Stimulated activated CD8-positive, alpha-beta memory T cell treated with anti-CD3 and anti-CD28 coated beads, Interleukin-12 subunit alpha, Interleukin-12 subunit beta, amount 100 ng/mL, for 1 hour (primary cell): Measurements from ENCODE around the gene MDM2.
"Not testable (repeated sequence)": the region's sequence is repeated elsewhere in the genome, so short reads cannot be mapped to it uniquely, and the experiment has no call there.

Experiments used
- DNase-seq: peaks from one replicate; pipeline ENCODE4 v3.0.0-alpha.2; 2020; ENCODE audit warnings: low read depth

Gene MDM2

GRCh38 chr12:68786929-68787328, 21.0 kb upstream of the MDM2 start:
- no peak for DNase-seq

- no peak for DNase-seq
These were observed 19.3 kb upstream of the MDM2 start for GRCh38 chr12:68788554-68789143.

GRCh38 chr12:68789144-68789878, 18.7 kb upstream of the MDM2 start:
- no peak for DNase-seq

- no peak for DNase-seq
These were observed 17.7 kb upstream of the MDM2 start for GRCh38 chr12:68790081-68790951.

GRCh38 chr12:68790952-68791234, 17.1 kb upstream of the MDM2 start:
- no peak for DNase-seq

DNA sequence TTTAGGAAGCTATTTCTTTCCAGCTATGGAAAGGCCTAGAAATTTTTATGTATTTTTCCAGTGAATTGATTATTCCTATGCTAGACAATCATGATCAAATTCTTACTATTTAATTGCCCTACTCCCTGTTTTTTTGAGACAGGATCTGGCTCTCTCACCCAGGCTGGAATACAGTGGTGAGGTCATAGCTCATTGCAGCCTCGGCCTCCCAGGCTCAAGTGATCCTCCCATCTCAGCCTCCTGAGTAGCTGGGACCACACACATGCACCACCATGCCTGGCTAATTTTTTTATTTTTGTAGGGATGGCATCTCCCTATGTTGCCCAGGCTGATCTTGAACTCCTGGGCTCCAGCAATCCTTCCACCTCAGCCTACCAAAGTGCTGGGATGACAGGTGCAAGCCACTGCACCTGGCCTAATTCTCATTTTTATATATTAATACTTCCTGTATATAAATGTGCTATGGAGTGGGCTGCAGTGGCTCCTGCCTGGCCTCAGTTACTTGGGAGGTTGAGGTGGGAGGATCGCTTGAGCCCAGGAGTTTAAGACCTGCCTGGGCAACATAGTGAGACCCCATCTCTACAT, 16.0 kb upstream of the MDM2 start:
- DNase-seq: no peak

DNA sequence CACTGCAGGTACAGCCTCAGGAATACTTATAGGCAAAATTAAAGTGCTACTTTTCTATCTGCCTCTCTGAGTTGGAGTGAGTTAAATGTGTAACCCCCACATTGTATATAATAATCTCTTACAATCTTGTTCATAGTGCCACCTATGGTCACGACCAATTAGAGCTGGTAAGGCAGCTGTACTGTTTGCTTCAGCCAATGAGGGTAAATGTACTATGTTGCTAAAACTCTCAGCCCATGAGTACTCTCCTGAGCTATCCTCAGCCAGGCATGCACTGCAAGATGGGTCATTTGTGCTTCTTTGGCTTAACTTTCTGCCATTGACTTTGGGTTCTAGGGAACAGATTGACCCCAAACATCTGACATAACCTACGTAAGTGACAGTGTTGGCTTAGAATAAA, 15.0 kb upstream of the MDM2 start:
- no peak for DNase-seq

- no peak for DNase-seq
These were observed 14.5 kb upstream of the MDM2 start for GRCh38 chr12:68793436-68793835.

DNA sequence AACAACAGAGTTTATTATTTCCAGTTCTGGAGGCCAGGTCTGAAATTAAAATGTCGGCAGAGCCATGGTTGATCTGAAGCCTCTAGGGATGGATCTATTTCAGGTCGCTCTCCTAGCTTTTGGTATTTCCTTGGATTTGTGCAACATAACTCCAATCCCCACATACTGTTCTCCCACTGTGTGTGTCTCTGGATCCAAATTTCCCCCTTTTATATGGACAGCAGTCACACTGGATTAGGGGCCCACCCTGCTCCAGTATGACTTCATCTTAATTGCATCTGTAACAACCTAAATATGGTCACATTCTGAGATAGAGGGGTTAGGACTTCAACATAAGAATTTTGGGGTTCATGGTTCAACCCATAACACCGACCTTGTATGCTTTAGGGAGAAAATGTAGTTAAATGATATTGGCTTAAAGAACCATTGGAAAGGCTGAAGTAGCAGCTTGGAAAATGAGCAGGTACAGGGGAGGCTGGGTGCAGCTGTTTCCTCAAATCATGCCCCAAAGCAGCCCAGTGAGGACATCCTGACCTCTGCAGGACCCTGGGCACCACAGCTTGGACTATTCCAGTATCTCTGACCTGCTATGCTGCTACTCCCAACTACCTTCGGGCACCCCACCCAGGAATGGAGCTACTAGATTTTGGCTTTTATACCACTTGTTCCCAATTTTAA, 13.9 kb upstream of the MDM2 start:
- DNase-seq: no peak

GRCh38 chr12:68794653-68795251, 13.2 kb upstream of the MDM2 start:
- DNase-seq: no peak

- DNase-seq: no peak
These were observed 11.6 kb upstream of the MDM2 start for GRCh38 chr12:68796399-68796798.

- DNase-seq: no peak
These were observed 9.1 kb upstream of the MDM2 start for GRCh38 chr12:68798882-68799234.

GRCh38 chr12:68800294-68800693, 7.7 kb upstream of the MDM2 start:
- no peak for DNase-seq

DNA sequence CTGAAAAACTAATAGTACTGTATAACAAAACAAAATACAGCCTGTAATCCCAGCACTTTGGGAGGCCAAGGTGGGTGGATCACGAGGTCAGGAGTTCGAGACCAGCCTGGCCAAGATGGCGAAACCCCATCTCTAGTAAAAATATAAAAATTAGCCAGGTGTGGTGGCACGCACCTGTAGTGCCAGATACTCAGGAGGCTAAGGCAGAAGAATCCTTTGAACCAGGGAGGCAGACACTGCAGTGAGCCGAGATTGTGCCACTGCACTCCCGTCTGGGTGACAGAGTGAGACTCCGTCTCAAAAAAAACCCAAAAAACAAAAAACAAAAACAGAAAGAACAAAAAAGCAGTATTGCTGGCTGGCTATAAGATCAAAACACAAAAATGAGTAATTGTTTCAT, 6.9 kb upstream of the MDM2 start:
- not testable (repeated sequence) for DNase-seq

GRCh38 chr12:68802372-68802745, 5.6 kb upstream of the MDM2 start:
- not testable (repeated sequence) for DNase-seq

- DNase-seq: not testable (repeated sequence)
These were observed 4.9 kb upstream of the MDM2 start for GRCh38 chr12:68802911-68803651.

DNA sequence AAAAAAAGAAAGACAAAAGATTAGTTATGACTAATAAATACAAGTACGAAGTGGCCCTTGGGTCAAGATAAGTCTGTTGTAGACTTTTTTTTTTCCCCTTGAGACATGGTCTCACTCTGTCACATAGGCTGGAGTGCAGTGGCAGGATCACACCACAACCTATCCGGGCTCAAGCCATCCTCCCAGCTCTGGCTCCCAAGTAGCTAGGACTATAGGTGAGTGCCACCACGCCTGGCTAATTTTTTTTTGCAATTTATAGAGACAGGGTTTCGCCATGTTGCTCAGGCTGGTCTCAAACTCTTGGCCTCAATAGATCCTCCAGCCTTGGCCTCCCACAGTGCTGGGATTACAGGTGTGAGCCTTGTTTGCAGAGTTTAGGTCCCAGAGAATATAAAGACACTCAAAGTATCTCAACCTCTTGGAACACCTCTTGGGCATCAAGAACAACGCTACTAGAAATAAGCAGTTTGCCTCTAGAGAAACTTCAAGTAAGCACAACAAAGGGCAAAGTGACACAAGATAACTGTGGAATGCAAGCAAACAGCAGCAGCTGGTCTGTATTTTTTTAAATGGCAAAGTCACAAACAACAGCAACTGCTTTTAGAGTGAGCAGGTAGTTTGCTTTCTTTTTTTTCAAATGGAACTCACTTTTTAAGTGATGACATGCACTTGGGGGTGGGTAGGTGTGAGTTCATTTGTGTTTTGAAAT, 3.9 kb upstream of the MDM2 start:
- DNase-seq: no peak

DNA sequence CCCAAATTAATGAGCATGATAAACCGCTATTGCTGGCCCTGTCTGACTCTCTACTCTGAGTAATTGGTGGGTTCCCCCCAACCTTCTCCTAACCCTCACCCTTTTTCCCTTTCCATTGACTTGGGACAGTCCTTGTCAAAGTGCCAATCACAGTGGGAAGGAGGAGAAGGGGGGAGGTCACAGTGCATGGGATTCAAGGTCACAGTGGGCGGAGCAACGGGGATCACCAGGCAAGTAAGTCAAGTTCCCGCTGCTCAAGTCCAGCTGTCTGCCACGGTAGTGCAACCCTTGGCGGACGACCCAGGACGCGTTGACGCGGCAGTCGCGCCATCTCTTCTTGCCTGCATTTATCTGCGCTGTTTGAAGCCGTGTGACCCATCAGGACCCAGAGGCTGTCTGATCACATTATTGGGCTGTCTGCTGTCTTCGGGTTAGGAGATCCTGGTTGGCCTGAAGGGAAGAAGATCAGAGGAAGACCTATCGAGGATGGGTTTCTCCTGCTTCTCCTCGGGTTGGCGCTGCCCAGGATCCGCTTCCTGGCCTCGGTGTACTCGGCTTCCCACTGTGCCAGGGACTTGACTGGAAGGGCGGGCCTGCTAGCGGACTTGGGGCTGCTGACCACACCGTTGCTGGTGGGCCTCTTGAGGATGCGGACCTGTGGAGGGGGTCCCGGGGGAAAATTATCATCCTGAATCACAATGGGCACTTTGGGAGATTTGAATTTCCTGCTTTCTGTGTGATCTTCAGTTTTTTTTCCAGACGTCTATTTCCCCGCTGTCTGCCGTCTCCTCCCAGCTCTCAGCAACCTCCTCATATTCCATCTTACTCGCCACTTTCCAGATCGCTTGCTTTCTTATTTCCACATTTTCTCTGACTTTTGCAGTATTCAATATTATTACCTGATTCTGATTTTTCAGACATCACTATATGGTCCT, 3.1 kb upstream of the MDM2 start:
- no peak for DNase-seq

DNA sequence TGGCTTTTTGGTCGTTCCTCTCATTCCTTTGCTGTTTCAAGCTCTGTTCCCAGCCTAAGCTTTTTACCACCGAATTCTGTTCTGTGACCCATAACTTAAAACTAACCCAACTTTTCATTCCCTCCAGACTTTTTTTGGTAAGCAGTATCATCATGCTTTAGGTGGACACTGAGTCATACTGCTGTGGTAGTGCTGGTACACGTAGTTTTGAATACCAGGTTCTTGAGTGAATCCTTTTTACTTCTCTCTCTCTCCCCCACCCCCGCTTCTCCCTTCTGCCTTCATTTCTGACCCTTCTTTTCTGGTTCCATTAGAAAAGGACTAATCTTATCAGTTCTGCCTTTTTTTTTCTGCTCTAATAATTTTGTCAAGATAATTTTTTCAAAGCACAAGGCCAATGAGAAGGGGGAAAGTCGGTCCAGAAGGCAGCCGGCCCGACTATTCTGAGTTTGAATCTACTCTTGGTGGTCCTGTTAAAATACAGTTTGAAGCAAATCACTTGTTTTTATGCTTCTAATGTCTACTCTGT, 2.3 kb upstream of the MDM2 start:
- no peak for DNase-seq
